Heart right ventricle (tissue), 16 donors: ENCODE results near the gene OR2T34. TPM values are rescaled to one million over a fixed set of nuclear protein-coding genes. Genes with fewer than 3 reads are reported as not detected.
"Not testable (repeated sequence)": the region's sequence is repeated elsewhere in the genome, so short reads cannot be mapped to it uniquely, and the experiment has no call there.

ENCODE experiments used
- ATAC-seq, 8 donors: fragments of 200-7000 bp; cut with Tn5 transposase; one replicate each; pipeline ENCODE4 v1.9.1; 2020; ENCODE audit warnings: mild to moderate bottlenecking in 8 of 8, moderate library complexity in 8 of 8, moderate number of reproducible peaks in 1 of 8
- DNase-seq, 2 donors: peaks; one replicate each; pipeline ENCODE4 v3.0.0-alpha.2; 2020
- H3K27ac ChIP-seq, 10 donors: fragments of 200-600 bp; sonication (generic) in 2 of 10; one replicate each; pipeline versions ENCODE4 v1.5.0 to v1.8.0; 2020 to 2022; ENCODE audit warnings: mild to moderate bottlenecking in 3 of 10
- H3K27me3 ChIP-seq, 7 donors: fragments of 200-600 bp; one replicate each; pipeline ENCODE4 v1.8.0; 2021 to 2022; ENCODE audit warnings: mild to moderate bottlenecking in 2 of 7
- H3K36me3 ChIP-seq, 9 donors: fragments of 200-600 bp; sonication (generic) in 1 of 9; one replicate each; pipeline versions ENCODE4 v1.5.0 to v1.8.0; 2020 to 2022; ENCODE audit warnings: mild to moderate bottlenecking in 2 of 9
- H3K4me1 ChIP-seq, 9 donors: fragments of 200-600 bp; sonication (generic) in 1 of 9; one replicate each; pipeline versions ENCODE4 v1.5.0 to v1.8.0; 2020 to 2022; ENCODE audit warnings: mild to moderate bottlenecking in 4 of 9
- H3K4me3 ChIP-seq, 10 donors: fragments of 200-600 bp; sonication (generic) in 2 of 10; one replicate each; pipeline versions ENCODE4 v1.5.0 to v1.8.0; 2020 to 2022; ENCODE audit warnings: mild to moderate bottlenecking in 7 of 10, moderate library complexity in 2 of 10
- H3K9me3 ChIP-seq, 11 donors: fragments of 200-600 bp in 10 of 11; sonication (generic) in 2 of 11; one replicate each; pipeline versions ENCODE4 v1.5.0 to v1.8.0; 2013 to 2022; ENCODE audit warnings: mild to moderate bottlenecking in 2 of 11, control low read depth in 1 of 11, moderate library complexity in 1 of 11
- WGBS, 2 donors: extraction: QIAGEN DNeasy Blood & Tissue Kit; methylation state at CpG; one replicate each; pipeline ENCODE4 v1.1.7; 2013; ENCODE audit warnings: inconsistent platforms in 1 of 2; 5-methylcytosine and 5-hydroxymethylcytosine counted together
- intact Hi-C, 10 donors: fragments of 100-400 bp; cut with DNase I; formaldehyde crosslinking; loops; one replicate each; pipeline versions ENCODE4 v1.11.1 to v1.14.2; 2022
- polyA plus RNA-seq, 2 donors: library from polyadenylated mRNA; stranded (reverse); fragments of 200-250 nt; gene quantifications; one replicate each; pipeline ENCODE4 v1.2.3, GENCODE V29; 2013
- total RNA-seq, 10 donors: library from RNA; stranded (reverse); fragmentation: NEBNext Ultra II Directional in 3 of 10; extraction: Animal tissue kit (Norgen Biotek cat#: 25700) in 3 of 10; gene quantifications; one replicate each; pipeline versions ENCODE4 v1.2.1 to v1.2.4, GENCODE V29; 2021 to 2023
- donor health status: Arrhythmogenic right ventricular cardiomyopathy.
- donor health status: ischemic (EF 13 %, LVEDD 7.1; RV severe dilation, severe dysfunction).
- donor health status: healthy with polysubstance abuse.
- donor health status: DM: no; HTN: yes; CAD: no.
- donor health status: DM: no; HTN: no; CAD: no.
- donor health status: ischemic (EF 25% LVEDD 6.9; RV normal size, moderate dysfunction).
- donor health status: ischemic (EF 25% LVEDD 5.7; RV mildly dilated, moderate dysfunction).
- donor health status: healthy.
- donor health status: DM: yes; HTN: yes; CAD: no.
- donor health status: Ischemic cardiomyopathy.
- donor health status: ischemic (EF 35%, LVEDD 5.7; RV mildly dilated, moderate dysfunction).
- donor health status: nonischemic (EF 11% LVEDD 7.7; RV severe dilation, severe dysfunction).
- donor health status: DM: yes; HTN: yes; CAD: no.
- donor health status: PGD.
- donor health status: ischemic (EF 29% LVEDD 5.4; RV normal size, mild dysfunction).
- donor health status: nonischemic (EF 23%, LVEDD 6.1; RV moderate dilation, normal function).

OR2T34 gene
- total and polyA plus RNA-seq, 12 donors = not detected

DNA sequence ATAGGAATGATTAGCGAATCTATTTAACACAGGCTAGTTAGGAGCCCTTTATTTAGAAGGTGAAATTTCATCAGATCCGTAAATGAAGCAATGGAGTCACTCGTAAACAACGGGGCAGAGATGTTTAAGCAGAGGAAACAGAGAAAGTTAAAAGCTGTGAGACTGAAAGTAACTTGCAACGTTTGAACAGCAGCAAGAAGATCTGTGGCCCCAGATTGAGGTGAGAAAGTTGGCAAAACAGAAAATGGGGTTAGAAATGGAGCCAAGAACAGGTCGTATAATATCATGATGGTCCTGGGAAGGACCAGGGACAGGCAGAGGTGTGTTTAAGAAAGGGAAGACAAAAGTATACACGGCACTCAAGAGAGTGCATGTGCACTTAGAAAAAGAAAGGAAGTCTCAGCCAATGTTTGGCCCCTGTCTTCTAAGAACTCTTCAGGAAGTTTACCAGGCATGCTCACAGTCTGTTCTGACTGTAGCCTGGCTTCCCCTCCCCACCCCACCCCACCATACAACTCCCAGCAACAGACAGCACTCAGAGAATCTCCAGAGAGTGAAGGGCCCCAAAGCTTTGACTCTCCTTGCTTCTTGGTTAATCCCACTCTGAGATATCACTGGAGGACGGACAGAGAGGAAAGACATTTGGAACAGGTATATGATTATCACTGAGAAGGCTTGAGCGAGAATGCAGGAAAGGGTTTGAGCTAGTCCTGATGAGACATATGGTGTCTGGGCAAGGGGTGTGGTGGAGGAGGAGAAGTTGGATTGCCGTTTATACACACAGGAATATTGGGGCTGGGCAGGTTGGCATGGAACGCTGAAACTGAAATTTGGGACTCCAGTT is 8.8 kb downstream of the OR2T34 start:
- ATAC-seq, intact Hi-C loops, H3K27ac ChIP-seq, DNase-seq, H3K27me3 ChIP-seq, H3K36me3 ChIP-seq, H3K9me3 ChIP-seq, H3K4me1 ChIP-seq, H3K4me3 ChIP-seq: not testable (repeated sequence)
- 63 to 66% methylated on average over 9 to 11 of the region's 11 CpGs for WGBS, 2 donors

DNA sequence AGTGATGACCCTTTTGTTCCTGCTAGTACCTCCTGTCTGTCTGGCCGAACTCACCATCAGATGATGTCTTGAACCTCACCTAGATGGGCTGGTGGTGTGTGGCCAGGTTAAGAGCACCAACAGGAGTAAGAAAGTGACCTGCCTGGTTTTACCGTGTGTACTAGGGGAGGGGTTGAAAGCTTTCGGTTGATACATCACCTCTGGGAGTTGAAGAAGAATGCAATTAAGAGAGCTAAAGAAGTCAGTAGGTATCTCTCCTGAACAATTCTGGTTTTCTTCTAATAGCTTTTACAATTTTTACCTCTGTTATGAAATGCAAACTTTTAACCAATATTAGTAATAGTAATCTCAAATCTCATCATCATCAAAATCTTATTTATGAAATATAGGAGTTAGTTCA is 11.9 kb downstream of the OR2T34 start, which contains the start of gene OR2T29:
TSS of gene OR2T29 (minus strand) at position 101 of the 400 bp plus-strand sequence. CDS start 3,281 bp downstream, outside the sequence.
- H3K9me3 ChIP-seq, H3K36me3 ChIP-seq, H3K4me1 ChIP-seq, H3K27me3 ChIP-seq, intact Hi-C loops, ATAC-seq, H3K27ac ChIP-seq, H3K4me3 ChIP-seq, DNase-seq: not testable (repeated sequence)
- WGBS, 2 donors = 71 to 80% methylated on average over 3 of the region's 3 CpGs

GRCh38 chr1:248551027-248551426 is 23.5 kb downstream of the OR2T34 start:
- WGBS, 2 donors = no CpG with 5 or more reads among the region's 6 CpGs
- H3K4me3 ChIP-seq, ATAC-seq, H3K9me3 ChIP-seq, H3K4me1 ChIP-seq, DNase-seq, H3K27me3 ChIP-seq, intact Hi-C loops, H3K36me3 ChIP-seq, H3K27ac ChIP-seq: not testable (repeated sequence)

- H3K9me3 ChIP-seq, intact Hi-C loops, H3K4me1 ChIP-seq, H3K27ac ChIP-seq, DNase-seq, H3K36me3 ChIP-seq, H3K27me3 ChIP-seq, H3K4me3 ChIP-seq, ATAC-seq: not testable (repeated sequence)
- WGBS, 2 donors = no CpG with 5 or more reads among the region's 2 CpGs
These were observed 27.2 kb downstream of the OR2T34 start for GRCh38 chr1:248547383-248547782.

DNA sequence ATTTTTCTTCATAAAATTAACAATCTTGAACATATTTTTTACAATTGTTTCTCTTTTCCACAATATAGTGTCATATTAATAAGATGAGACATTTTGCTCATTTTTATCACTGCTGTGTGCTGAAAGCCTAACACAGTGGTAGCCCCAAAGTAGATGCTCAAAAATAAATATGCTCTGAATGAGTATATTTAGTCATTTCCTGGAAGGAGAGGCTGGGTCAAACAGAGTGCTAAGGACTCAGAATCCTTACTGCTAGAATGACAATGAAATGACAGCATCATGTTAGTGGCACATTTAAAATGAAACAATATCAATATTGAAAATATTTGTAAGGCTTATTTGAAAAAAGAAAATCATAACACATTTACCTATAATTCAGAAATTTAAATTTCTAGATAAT is 37.1 kb downstream of the OR2T34 start:
- H3K9me3 ChIP-seq, ATAC-seq, H3K27ac ChIP-seq, DNase-seq, H3K4me1 ChIP-seq, intact Hi-C loops, H3K27me3 ChIP-seq, H3K4me3 ChIP-seq, H3K36me3 ChIP-seq: not testable (repeated sequence)

Other genes starting within 250 kb of the OR2T34 start
- gene OR14C36, start 226.0 kb downstream of the OR2T34 start, total RNA-seq = not detected
- gene OR14C36, start 226.0 kb downstream of the OR2T34 start, polyA plus RNA-seq = not detected
- not detected for gene OR2T4, start 213.1 kb downstream of the OR2T34 start, total RNA-seq
- not detected for gene OR2T4, start 213.1 kb downstream of the OR2T34 start, polyA plus RNA-seq
- gene OR2T6, start 199.0 kb downstream of the OR2T34 start, total RNA-seq = not detected
- not detected for gene OR2T6, start 199.0 kb downstream of the OR2T34 start, polyA plus RNA-seq
- not detected for gene OR2T1, start 171.7 kb downstream of the OR2T34 start, total RNA-seq
- gene OR2T1, start 171.7 kb downstream of the OR2T34 start, polyA plus RNA-seq = not detected
- gene OR2T2, start 129.1 kb downstream of the OR2T34 start, total RNA-seq = not detected
- gene OR2T2, start 129.1 kb downstream of the OR2T34 start, polyA plus RNA-seq = not detected
- not detected for gene OR2T3, start 101.4 kb downstream of the OR2T34 start, total RNA-seq
- not detected for gene OR2T3, start 101.4 kb downstream of the OR2T34 start, polyA plus RNA-seq
- not detected for gene OR2T5, start 86.2 kb downstream of the OR2T34 start, total RNA-seq
- not detected for gene OR2T5, start 86.2 kb downstream of the OR2T34 start, polyA plus RNA-seq
- not detected for gene OR2G6, start 66.7 kb downstream of the OR2T34 start, total RNA-seq
- gene OR2G6, start 66.7 kb downstream of the OR2T34 start, polyA plus RNA-seq = not detected
- gene OR2T29, start 12.0 kb downstream of the OR2T34 start, total RNA-seq = not detected
- gene OR2T29, start 12.0 kb downstream of the OR2T34 start, polyA plus RNA-seq = not detected
- not detected for gene OR2T10, start 22.9 kb upstream of the OR2T34 start, total RNA-seq
- not detected for gene OR2T10, start 22.9 kb upstream of the OR2T34 start, polyA plus RNA-seq
- gene OR2T11, start 60.3 kb upstream of the OR2T34 start, total RNA-seq = not detected
- gene OR2T11, start 60.3 kb upstream of the OR2T34 start, polyA plus RNA-seq = not detected
- not detected for gene OR2T35, start 70.5 kb upstream of the OR2T34 start, total RNA-seq
- not detected for gene OR2T35, start 70.5 kb upstream of the OR2T34 start, polyA plus RNA-seq
- gene OR2T27, start 80.8 kb upstream of the OR2T34 start, total RNA-seq = not detected
- not detected for gene OR2T27, start 80.8 kb upstream of the OR2T34 start, polyA plus RNA-seq
- not detected for gene OR14I1, start 128.0 kb upstream of the OR2T34 start, total RNA-seq
- not detected for gene OR14I1, start 128.0 kb upstream of the OR2T34 start, polyA plus RNA-seq
- gene LYPD8, start 181.0 kb upstream of the OR2T34 start, total RNA-seq = not detected
- gene LYPD8, start 181.0 kb upstream of the OR2T34 start, polyA plus RNA-seq = not detected